WTC11 (cell line): ENCODE data around the gene OR52I1. TPM values are rescaled to one million over a fixed set of nuclear protein-coding genes. Genes with fewer than 3 reads are reported as not detected.

Source experiments
- ATAC-seq: fragments of 200-7000 bp; cut with Tn5 transposase; 2 replicates; pipeline ENCODE4 v1.10.0; 2021; ENCODE audit warnings: mild to moderate bottlenecking, moderate library complexity
- CTCF ChIA-PET: fragments of 300-600 bp; sonication (Branson Sonifier 250); formaldehyde crosslinking; loops from one replicate; lab custom pipeline; 2021; ENCODE audit warnings: antibody characterized with exemption; lab: Charles Lee
- POLR2A ChIA-PET: fragments of 350-600 bp; sonication (Branson Sonifier 250); formaldehyde crosslinking; loops from one replicate; lab custom pipeline; 2021; ENCODE audit warnings: antibody characterized with exemption; lab: Charles Lee
- DNase-seq: peaks from one replicate; pipeline ENCODE4 v3.0.0; 2021; ENCODE audit warnings: low spot score
- H3K27ac Mint-ChIP-seq: 2 replicates; pipeline ENCODE4 v1.8.0; 2021; ENCODE audit warnings: mixed read lengths
- H3K27me3 Mint-ChIP-seq: 2 replicates; pipeline ENCODE4 v1.8.0; 2021; ENCODE audit warnings: low read depth, mild to moderate bottlenecking, moderate library complexity, mixed read lengths
- H3K36me3 Mint-ChIP-seq: 2 replicates; pipeline ENCODE4 v1.8.0; 2021; ENCODE audit warnings: mixed read lengths
- H3K4me1 Mint-ChIP-seq: 2 replicates; pipeline ENCODE4 v1.8.0; 2022; ENCODE audit warnings: mixed read lengths
- H3K4me3 Mint-ChIP-seq: 2 replicates; pipeline ENCODE4 v1.8.0; 2021; ENCODE audit warnings: mild to moderate bottlenecking, moderate library complexity, mixed read lengths
- H3K9me3 Mint-ChIP-seq: 2 replicates; pipeline ENCODE4 v1.8.0; 2021; ENCODE audit warnings: mixed read lengths
- ATF1 ChIP-seq: sonication (generic); formaldehyde crosslinking; IDR thresholded peaks from 2 replicates; pipeline ENCODE4 v1.8.1; 2023; ENCODE audit warnings: mild to moderate bottlenecking, moderate library complexity, missing genetic modification reagents
- CREB1 ChIP-seq: sonication (generic); formaldehyde crosslinking; IDR thresholded peaks from 2 replicates; pipeline ENCODE4 v1.8.0; 2023; ENCODE audit warnings: mild to moderate bottlenecking, missing genetic modification reagents
- CREM ChIP-seq: sonication (generic); formaldehyde crosslinking; IDR thresholded peaks from 2 replicates; pipeline ENCODE4 v1.8.1; 2022; ENCODE audit warnings: mild to moderate bottlenecking, missing genetic modification reagents, moderate library complexity
- ESRRA ChIP-seq: sonication (generic); formaldehyde crosslinking; IDR thresholded peaks from 2 replicates; pipeline ENCODE4 v1.8.1; 2022; ENCODE audit warnings: mild to moderate bottlenecking, missing genetic modification reagents, borderline replicate concordance
- MXD4 ChIP-seq: fragments of 250-450 bp; sonication (Bioruptor Pico); IDR thresholded peaks from 2 replicates; pipeline ENCODE4 v1.8.0; 2021; ENCODE audit warnings: mild to moderate bottlenecking, moderate library complexity, borderline replicate concordance
- NFATC4 ChIP-seq: fragments of 250-450 bp; sonication (Bioruptor Pico); IDR thresholded peaks from 2 replicates; pipeline ENCODE4 v1.9.0; 2021; ENCODE audit warnings: mild to moderate bottlenecking
- NR3C1 ChIP-seq: sonication (generic); formaldehyde crosslinking; conservative IDR thresholded peaks from 2 replicates; pipeline ENCODE4 v1.8.1; 2023; ENCODE audit warnings: low read depth, mild to moderate bottlenecking, missing genetic modification reagents
- PRRX2 ChIP-seq: fragments of 250-450 bp; sonication (Bioruptor Pico); IDR thresholded peaks from 2 replicates; pipeline ENCODE4 v1.8.0; 2021; ENCODE audit warnings: mild to moderate bottlenecking
- RELA ChIP-seq: sonication (generic); formaldehyde crosslinking; IDR thresholded peaks from 2 replicates; pipeline ENCODE4 v1.8.1; 2022; ENCODE audit warnings: missing genetic modification reagents, mild to moderate bottlenecking, borderline replicate concordance
- SOX15 ChIP-seq: fragments of 250-450 bp; sonication (Bioruptor Pico); IDR thresholded peaks from 2 replicates; pipeline ENCODE4 v1.9.0; 2021; ENCODE audit warnings: mild to moderate bottlenecking
- USF2 ChIP-seq: sonication (generic); formaldehyde crosslinking; IDR thresholded peaks from 2 replicates; pipeline ENCODE4 v1.8.1; 2023; ENCODE audit warnings: mild to moderate bottlenecking, missing genetic modification reagents, moderate library complexity
- ZMAT4 ChIP-seq: fragments of 250-450 bp; sonication (Bioruptor Pico); IDR thresholded peaks from 2 replicates; pipeline ENCODE4 v1.9.0; 2021; ENCODE audit warnings: mild to moderate bottlenecking
- ZNF317 ChIP-seq: sonication (generic); formaldehyde crosslinking; IDR thresholded peaks from 2 replicates; pipeline ENCODE4 v1.8.1; 2023; ENCODE audit warnings: low read depth, mild to moderate bottlenecking, moderate library complexity, missing genetic modification reagents, borderline replicate concordance
- total RNA-seq: library from RNA; stranded (reverse); gene quantifications from 3 replicates; pipeline ENCODE4 v1.2.3, GENCODE V29; 2021
- TF ChIP-seq, protein P1 (sequence below): sonication (generic); formaldehyde crosslinking; IDR thresholded peaks from 2 replicates; pipeline ENCODE4 v1.8.1; 2023; ENCODE audit warnings: mild to moderate bottlenecking, missing genetic modification reagents
- TF ChIP-seq, protein P2 (sequence below): sonication (generic); formaldehyde crosslinking; IDR thresholded peaks from 2 replicates; pipeline ENCODE4 v1.8.0; 2022; ENCODE audit warnings: missing genetic modification reagents
- TF ChIP-seq, protein P3 (sequence below): fragments of 250-450 bp; sonication (Bioruptor Pico); IDR thresholded peaks from 2 replicates; pipeline ENCODE4 v1.9.0; 2021; ENCODE audit warnings: moderate library complexity, mild to moderate bottlenecking, inconsistent platforms, borderline replicate concordance
- TF ChIP-seq, protein P4 (sequence below): sonication (generic); formaldehyde crosslinking; IDR thresholded peaks from 2 replicates; pipeline ENCODE4 v1.8.0; 2023; ENCODE audit warnings: missing genetic modification reagents
- TF ChIP-seq, protein P5 (sequence below): sonication (generic); formaldehyde crosslinking; IDR thresholded peaks from 2 replicates; pipeline ENCODE4 v1.8.1; 2022; ENCODE audit warnings: low read depth, missing genetic modification reagents, borderline replicate concordance

OR52I1 gene
- total RNA-seq, 1 experiment from 2014 or later: not detected

- peaks cover 38% of the 10 kb centered on the region for H3K9me3 Mint-ChIP-seq
- TF ChIP-seq USF2 (CRISPR knock-in tag): no peak
- TF ChIP-seq, protein P1, sequence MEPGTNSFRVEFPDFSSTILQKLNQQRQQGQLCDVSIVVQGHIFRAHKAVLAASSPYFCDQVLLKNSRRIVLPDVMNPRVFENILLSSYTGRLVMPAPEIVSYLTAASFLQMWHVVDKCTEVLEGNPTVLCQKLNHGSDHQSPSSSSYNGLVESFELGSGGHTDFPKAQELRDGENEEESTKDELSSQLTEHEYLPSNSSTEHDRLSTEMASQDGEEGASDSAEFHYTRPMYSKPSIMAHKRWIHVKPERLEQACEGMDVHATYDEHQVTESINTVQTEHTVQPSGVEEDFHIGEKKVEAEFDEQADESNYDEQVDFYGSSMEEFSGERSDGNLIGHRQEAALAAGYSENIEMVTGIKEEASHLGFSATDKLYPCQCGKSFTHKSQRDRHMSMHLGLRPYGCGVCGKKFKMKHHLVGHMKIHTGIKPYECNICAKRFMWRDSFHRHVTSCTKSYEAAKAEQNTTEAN (CRISPR knock-in tag): no peak
- TF ChIP-seq SOX15 (CRISPR knock-in tag): no peak
- TF ChIP-seq PRRX2 (CRISPR knock-in tag): no peak
- TF ChIP-seq, protein P2, sequence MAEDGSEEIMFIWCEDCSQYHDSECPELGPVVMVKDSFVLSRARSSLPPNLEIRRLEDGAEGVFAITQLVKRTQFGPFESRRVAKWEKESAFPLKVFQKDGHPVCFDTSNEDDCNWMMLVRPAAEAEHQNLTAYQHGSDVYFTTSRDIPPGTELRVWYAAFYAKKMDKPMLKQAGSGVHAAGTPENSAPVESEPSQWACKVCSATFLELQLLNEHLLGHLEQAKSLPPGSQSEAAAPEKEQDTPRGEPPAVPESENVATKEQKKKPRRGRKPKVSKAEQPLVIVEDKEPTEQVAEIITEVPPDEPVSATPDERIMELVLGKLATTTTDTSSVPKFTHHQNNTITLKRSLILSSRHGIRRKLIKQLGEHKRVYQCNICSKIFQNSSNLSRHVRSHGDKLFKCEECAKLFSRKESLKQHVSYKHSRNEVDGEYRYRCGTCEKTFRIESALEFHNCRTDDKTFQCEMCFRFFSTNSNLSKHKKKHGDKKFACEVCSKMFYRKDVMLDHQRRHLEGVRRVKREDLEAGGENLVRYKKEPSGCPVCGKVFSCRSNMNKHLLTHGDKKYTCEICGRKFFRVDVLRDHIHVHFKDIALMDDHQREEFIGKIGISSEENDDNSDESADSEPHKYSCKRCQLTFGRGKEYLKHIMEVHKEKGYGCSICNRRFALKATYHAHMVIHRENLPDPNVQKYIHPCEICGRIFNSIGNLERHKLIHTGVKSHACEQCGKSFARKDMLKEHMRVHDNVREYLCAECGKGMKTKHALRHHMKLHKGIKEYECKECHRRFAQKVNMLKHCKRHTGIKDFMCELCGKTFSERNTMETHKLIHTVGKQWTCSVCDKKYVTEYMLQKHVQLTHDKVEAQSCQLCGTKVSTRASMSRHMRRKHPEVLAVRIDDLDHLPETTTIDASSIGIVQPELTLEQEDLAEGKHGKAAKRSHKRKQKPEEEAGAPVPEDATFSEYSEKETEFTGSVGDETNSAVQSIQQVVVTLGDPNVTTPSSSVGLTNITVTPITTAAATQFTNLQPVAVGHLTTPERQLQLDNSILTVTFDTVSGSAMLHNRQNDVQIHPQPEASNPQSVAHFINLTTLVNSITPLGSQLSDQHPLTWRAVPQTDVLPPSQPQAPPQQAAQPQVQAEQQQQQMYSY: no peak
- no peak for TF ChIP-seq ATF1 (CRISPR knock-in tag)
- TF ChIP-seq ZNF317: no peak
- TF ChIP-seq, protein P3, sequence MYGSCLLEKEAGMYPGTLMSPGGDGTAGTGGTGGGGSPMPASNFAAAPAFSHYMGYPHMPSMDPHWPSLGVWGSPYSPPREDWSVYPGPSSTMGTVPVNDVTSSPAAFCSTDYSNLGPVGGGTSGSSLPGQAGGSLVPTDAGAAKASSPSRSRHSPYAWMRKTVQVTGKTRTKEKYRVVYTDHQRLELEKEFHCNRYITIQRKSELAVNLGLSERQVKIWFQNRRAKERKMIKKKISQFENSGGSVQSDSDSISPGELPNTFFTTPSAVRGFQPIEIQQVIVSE (CRISPR knock-in tag): no peak
- TF ChIP-seq CREM: no peak
- TF ChIP-seq, protein P4, sequence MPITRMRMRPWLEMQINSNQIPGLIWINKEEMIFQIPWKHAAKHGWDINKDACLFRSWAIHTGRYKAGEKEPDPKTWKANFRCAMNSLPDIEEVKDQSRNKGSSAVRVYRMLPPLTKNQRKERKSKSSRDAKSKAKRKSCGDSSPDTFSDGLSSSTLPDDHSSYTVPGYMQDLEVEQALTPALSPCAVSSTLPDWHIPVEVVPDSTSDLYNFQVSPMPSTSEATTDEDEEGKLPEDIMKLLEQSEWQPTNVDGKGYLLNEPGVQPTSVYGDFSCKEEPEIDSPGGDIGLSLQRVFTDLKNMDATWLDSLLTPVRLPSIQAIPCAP (CRISPR knock-in tag): no peak
- TF ChIP-seq NR3C1: no peak
- no peak for TF ChIP-seq NFATC4 (CRISPR knock-in tag)
- TF ChIP-seq ZMAT4 (CRISPR knock-in tag): no peak
- no peak for TF ChIP-seq CREB1 (CRISPR knock-in tag)
- TF ChIP-seq, protein P5, sequence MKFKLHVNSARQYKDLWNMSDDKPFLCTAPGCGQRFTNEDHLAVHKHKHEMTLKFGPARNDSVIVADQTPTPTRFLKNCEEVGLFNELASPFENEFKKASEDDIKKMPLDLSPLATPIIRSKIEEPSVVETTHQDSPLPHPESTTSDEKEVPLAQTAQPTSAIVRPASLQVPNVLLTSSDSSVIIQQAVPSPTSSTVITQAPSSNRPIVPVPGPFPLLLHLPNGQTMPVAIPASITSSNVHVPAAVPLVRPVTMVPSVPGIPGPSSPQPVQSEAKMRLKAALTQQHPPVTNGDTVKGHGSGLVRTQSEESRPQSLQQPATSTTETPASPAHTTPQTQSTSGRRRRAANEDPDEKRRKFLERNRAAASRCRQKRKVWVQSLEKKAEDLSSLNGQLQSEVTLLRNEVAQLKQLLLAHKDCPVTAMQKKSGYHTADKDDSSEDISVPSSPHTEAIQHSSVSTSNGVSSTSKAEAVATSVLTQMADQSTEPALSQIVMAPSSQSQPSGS (CRISPR knock-in tag): no peak
- TF ChIP-seq MXD4 (CRISPR knock-in tag): no peak
- TF ChIP-seq ESRRA (CRISPR knock-in tag): no peak
- no peak for TF ChIP-seq RELA (CRISPR knock-in tag)
- TF ChIP-seq, all 79 proteins: peak for 0
- ATAC-seq (peak; percentile 79), DNase-seq (no peak)
- Mint-ChIP-seq H3K36me3 (peaks cover 12% of the 10 kb centered on the region), H3K27ac (no peak overlapping the region), H3K27me3 (peaks cover 2% of the 10 kb centered on the region), H3K4me1 (peaks cover 23% of the 10 kb centered on the region), H3K4me3 (no peak overlapping the region)
- ChIA-PET POLR2A (no interaction called here), CTCF (interaction anchor here (0.8 to 1.1 kb wide), 3 partner anchors 20 to 375 kb away, joined by 3 to 5 read pairs (median 4); no protein-coding TSS in a partner anchor)
Measured at GRCh38 chr11:4559527-4560440, 34.1 kb upstream of the OR52I1 start.
